Endodermal cell (in vitro differentiated cells): ENCODE data around the gene MAST1. TPM values are rescaled to one million over a fixed set of nuclear protein-coding genes. Genes with fewer than 3 reads are reported as not detected.

Experiments
- DNase-seq: peaks from one replicate; pipeline ENCODE4 v3.0.0-alpha.2; 2017
- H3K27ac ChIP-seq: 2 replicates; pipeline ENCODE4 v1.5.1; 2013; ENCODE audit warnings: mild to moderate bottlenecking, low read depth, low read length, moderate library complexity
- H3K27me3 ChIP-seq: 2 replicates; pipeline ENCODE4 v1.6.1; 2013; ENCODE audit warnings: mild to moderate bottlenecking, low read length, moderate library complexity; ENCODE audit not compliant: insufficient read depth, control insufficient read depth, poor library complexity, severe bottlenecking
- H3K36me3 ChIP-seq: 2 replicates; pipeline ENCODE4 v1.7.0; 2013; ENCODE audit warnings: mild to moderate bottlenecking, low read length, moderate library complexity; ENCODE audit not compliant: control insufficient read depth, insufficient read depth
- H3K4me1 ChIP-seq: one replicate; pipeline ENCODE4 v1.7.0; 2013; ENCODE audit warnings: low read length; ENCODE audit not compliant: control insufficient read depth, insufficient read depth
- H3K4me3 ChIP-seq: 2 replicates; pipeline ENCODE4 v1.5.1; 2013; ENCODE audit warnings: mild to moderate bottlenecking, low read length, moderate library complexity
- H3K9ac ChIP-seq: 2 replicates; pipeline ENCODE4 v1.6.1; 2013; ENCODE audit warnings: mild to moderate bottlenecking, low read length, moderate library complexity; ENCODE audit not compliant: poor library complexity, severe bottlenecking; ENCODE audit errors: extremely low read depth
- H3K9me3 ChIP-seq: 2 replicates; pipeline ENCODE4 v1.6.1; 2013; ENCODE audit warnings: mild to moderate bottlenecking, low read length, moderate library complexity; ENCODE audit not compliant: control insufficient read depth
- H3K27ac Mint-ChIP-seq: 2 replicates; pipeline ENCODE4 v1.8.0; 2020; ENCODE audit warnings: mixed read lengths
- H3K27me3 Mint-ChIP-seq: 2 replicates; pipeline ENCODE4 v1.8.0; 2021; ENCODE audit warnings: mild to moderate bottlenecking, mixed read lengths; ENCODE audit not compliant: insufficient read depth
- H3K36me3 Mint-ChIP-seq: 2 replicates; pipeline ENCODE4 v1.8.0; 2020; ENCODE audit warnings: low read depth, mixed read lengths
- H3K4me1 Mint-ChIP-seq: 2 replicates; pipeline ENCODE4 v1.8.0; 2020; ENCODE audit warnings: mixed read lengths
- H3K4me3 Mint-ChIP-seq: 2 replicates; pipeline ENCODE4 v1.8.0; 2020; ENCODE audit warnings: mild to moderate bottlenecking, moderate library complexity, mixed read lengths
- H3K9me3 Mint-ChIP-seq: 2 replicates; pipeline ENCODE4 v1.8.0; 2020; ENCODE audit warnings: mild to moderate bottlenecking, mixed read lengths
- WGBS, 2 experiments: methylation state at CpG; one replicate each; pipeline versions ENCODE4 v1.1.5 to v1.1.7; 2013; ENCODE audit warnings: missing lambda C conversion rate in 2 of 2, mixed read lengths in 1 of 2; ENCODE audit not compliant: insufficient coverage in 1 of 2, insufficient read length in 1 of 2; 5-methylcytosine and 5-hydroxymethylcytosine counted together
- total RNA-seq, 2 donors: library from RNA; stranded (reverse); fragmentation: NEBNext Ultra II Directional in 1 of 2; extraction: Animal tissue kit (Norgen Biotek cat#: 25700) in 1 of 2; gene quantifications; 2 replicates in 1 of 2; 3 replicates in 1 of 2; pipeline ENCODE4 v1.2.1, GENCODE V29; 2021
- TF ChIP-seq, protein P1 (sequence below): fragments of 200-600 bp; sonication (generic); conservative IDR thresholded peaks from 2 replicates; pipeline ENCODE4 v1.5.0; 2021; ENCODE audit warnings: antibody characterized with exemption, mild to moderate bottlenecking

MAST1 gene
- total RNA-seq, 2 donors from 2014 or later: 6.9 to 18.5 TPM

DNA sequence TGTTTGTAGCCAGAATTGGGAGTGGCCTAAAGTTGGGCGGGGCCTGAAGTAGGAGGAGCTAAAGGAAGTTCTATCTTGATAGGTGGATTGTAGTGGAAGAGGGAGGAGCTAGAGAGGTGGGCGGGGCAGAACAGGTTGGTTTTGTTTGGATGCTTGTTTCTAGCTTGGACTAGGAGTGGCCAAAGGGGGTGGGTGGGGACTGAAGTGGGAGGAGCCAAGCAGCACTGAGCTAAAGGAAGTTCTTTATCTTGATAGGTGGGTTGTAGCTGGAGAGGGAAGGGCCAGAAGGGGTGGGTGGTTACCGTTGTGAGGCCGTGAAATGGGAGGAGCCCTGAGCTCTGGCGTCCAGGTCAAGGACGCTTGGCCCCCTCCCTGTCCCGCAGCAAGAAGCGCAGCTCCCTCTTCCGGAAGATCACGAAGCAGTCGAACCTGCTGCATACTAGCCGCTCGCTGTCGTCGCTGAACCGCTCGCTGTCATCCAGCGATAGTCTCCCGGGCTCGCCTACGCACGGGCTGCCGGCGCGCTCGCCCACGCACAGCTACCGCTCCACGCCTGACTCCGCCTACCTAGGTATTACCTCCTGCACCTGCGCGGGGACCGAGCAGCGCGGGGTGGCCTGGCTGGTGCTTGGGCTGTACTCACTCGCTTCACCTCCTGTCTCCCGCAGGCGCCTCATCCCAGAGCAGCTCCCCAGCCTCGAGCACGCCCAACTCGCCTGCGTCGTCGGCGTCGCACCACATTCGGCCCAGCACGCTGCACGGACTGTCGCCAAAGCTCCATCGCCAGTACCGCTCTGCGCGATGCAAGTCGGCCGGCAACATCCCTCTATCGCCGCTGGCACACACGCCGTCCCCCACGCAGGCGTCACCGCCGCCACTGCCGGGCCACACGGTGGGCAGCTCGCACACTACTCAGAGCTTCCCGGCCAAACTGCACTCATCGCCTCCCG, 34.9 kb downstream of the MAST1 start:
- WGBS, 2 experiments: 94 to 95% methylated on average over 58 to 70 of the region's 70 CpGs
- Histone ChIP-seq H3K9me3 (no peaks in the 10 kb centered on the region), H3K27me3 (no peaks in the 10 kb centered on the region), H3K36me3 (peaks cover 7% of the 10 kb centered on the region), H3K4me3 (no peak overlapping the region), H3K9ac (no peak overlapping the region), H3K27ac (no peak overlapping the region), H3K4me1 (no peaks in the 10 kb centered on the region)
- Mint-ChIP-seq H3K36me3 (peaks cover 34% of the 10 kb centered on the region), H3K27me3 (peaks cover 19% of the 10 kb centered on the region), H3K4me1 (no peaks in the 10 kb centered on the region), H3K4me3 (peak overlapping the region; percentile 28), H3K9me3 (peaks cover 17% of the 10 kb centered on the region), H3K27ac (no peak overlapping the region)
- TF ChIP-seq, protein P1, sequence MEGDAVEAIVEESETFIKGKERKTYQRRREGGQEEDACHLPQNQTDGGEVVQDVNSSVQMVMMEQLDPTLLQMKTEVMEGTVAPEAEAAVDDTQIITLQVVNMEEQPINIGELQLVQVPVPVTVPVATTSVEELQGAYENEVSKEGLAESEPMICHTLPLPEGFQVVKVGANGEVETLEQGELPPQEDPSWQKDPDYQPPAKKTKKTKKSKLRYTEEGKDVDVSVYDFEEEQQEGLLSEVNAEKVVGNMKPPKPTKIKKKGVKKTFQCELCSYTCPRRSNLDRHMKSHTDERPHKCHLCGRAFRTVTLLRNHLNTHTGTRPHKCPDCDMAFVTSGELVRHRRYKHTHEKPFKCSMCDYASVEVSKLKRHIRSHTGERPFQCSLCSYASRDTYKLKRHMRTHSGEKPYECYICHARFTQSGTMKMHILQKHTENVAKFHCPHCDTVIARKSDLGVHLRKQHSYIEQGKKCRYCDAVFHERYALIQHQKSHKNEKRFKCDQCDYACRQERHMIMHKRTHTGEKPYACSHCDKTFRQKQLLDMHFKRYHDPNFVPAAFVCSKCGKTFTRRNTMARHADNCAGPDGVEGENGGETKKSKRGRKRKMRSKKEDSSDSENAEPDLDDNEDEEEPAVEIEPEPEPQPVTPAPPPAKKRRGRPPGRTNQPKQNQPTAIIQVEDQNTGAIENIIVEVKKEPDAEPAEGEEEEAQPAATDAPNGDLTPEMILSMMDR: peak; percentile 16
- peak; percentile 82 for DNase-seq

DNA sequence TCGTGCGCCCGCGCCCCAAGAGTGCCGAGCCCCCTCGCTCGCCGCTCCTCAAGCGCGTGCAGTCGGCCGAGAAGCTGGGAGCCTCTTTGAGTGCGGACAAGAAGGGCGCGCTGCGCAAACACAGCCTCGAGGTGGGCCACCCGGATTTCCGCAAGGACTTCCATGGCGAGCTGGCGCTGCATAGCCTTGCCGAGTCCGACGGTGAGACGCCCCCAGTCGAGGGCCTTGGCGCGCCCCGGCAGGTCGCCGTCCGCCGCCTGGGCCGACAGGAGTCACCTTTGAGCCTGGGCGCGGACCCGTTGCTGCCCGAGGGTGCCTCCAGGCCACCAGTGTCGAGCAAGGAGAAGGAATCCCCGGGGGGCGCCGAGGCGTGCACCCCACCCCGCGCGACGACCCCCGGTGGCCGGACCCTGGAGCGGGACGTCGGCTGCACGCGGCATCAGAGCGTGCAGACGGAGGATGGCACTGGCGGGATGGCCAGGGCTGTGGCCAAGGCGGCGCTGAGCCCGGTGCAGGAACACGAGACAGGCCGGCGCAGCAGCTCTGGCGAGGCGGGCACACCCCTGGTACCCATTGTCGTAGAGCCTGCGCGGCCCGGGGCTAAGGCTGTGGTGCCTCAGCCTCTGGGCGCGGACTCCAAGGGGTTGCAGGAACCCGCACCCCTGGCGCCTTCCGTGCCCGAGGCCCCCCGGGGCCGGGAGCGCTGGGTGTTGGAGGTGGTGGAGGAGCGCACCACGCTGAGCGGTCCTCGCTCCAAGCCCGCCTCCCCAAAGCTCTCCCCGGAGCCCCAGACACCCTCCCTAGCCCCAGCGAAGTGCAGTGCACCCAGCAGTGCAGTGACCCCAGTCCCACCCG, 35.8 kb downstream of the MAST1 start:
- TF ChIP-seq, protein P1: no peak
- 94 to 95% methylated on average over 53 to 81 of the region's 86 CpGs for WGBS, 2 experiments
- no peak overlapping the region for H3K27ac ChIP-seq
- no peak overlapping the region for H3K27ac Mint-ChIP-seq
- H3K36me3 ChIP-seq: peaks cover 8% of the 10 kb centered on the region
- DNase-seq: no peak
- no peak overlapping the region for H3K4me3 ChIP-seq
- H3K4me1 ChIP-seq: no peaks in the 10 kb centered on the region
- no peaks in the 10 kb centered on the region for H3K9me3 ChIP-seq
- peaks cover 19% of the 10 kb centered on the region for H3K27me3 Mint-ChIP-seq
- H3K27me3 ChIP-seq: no peaks in the 10 kb centered on the region
- no peaks in the 10 kb centered on the region for H3K4me1 Mint-ChIP-seq
- peak overlapping the region; percentile 28 for H3K4me3 Mint-ChIP-seq
- peaks cover 17% of the 10 kb centered on the region for H3K9me3 Mint-ChIP-seq
- no peak overlapping the region for H3K9ac ChIP-seq
- peaks cover 36% of the 10 kb centered on the region for H3K36me3 Mint-ChIP-seq

DNA sequence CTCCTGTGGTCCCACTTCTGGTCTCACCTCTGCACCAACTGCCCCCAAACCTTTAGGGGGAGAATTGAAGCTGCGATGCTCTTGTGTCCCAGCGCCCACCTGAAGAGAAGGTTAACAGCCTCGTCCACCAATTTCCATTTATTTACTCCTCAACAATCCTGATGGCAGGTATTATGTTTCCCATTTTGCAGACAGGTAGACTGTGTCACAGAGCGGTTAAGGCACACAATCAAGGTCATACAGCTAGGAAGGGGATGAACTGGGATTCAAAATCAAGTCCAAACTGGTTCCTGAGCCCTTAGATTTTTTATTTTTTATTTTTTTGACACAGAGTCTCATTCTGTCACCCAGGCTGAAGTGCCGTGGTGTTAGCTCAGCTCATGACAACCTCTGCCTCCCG, 36.8 kb downstream of the MAST1 start:
- Histone ChIP-seq H3K4me3 (no peak overlapping the region), H3K27ac (no peak overlapping the region), H3K9ac (no peak overlapping the region), H3K36me3 (peaks cover 8% of the 10 kb centered on the region), H3K9me3 (no peaks in the 10 kb centered on the region), H3K27me3 (no peaks in the 10 kb centered on the region), H3K4me1 (no peaks in the 10 kb centered on the region)
- H3K9me3 Mint-ChIP-seq: peaks cover 17% of the 10 kb centered on the region
- 90 to 97% methylated on average over 3 to 6 of the region's 6 CpGs for WGBS, 2 experiments
- peaks cover 34% of the 10 kb centered on the region for H3K36me3 Mint-ChIP-seq
- no peaks in the 10 kb centered on the region for H3K4me1 Mint-ChIP-seq
- TF ChIP-seq, protein P1: no peak
- H3K27me3 Mint-ChIP-seq: peaks cover 19% of the 10 kb centered on the region
- H3K27ac Mint-ChIP-seq: no peak overlapping the region
- DNase-seq: no peak
- no peak overlapping the region for H3K4me3 Mint-ChIP-seq
